ENCODE results near the gene ST3GAL2.
"Not testable (repeated sequence)": the region's sequence is repeated elsewhere in the genome, so short reads cannot be mapped to it uniquely, and the experiment has no call there.

The ST3GAL2 gene

DNA sequence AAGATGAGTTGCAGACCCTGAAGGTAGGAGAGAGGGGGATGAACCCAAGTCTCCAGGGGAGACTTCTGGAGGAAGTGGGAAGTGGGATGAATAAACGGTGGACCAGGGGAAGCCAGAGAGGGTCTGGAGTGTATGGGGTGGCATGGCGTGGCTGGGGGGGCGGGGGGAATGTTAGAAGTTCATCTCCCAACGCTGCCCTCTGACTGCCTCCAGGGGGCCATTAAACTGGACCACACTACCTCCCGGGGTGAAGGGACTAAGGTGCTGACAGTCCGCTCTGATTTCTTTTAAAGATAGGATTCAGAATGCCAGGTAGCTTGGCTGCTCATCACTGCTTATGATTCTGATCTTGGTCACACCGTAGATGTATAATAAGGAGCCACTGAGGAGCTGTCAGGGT lies 21.2 kb downstream of the ST3GAL2 start:
- DNase-seq (ENCODE audit: low read depth in 2 of 2): no peak

DNA sequence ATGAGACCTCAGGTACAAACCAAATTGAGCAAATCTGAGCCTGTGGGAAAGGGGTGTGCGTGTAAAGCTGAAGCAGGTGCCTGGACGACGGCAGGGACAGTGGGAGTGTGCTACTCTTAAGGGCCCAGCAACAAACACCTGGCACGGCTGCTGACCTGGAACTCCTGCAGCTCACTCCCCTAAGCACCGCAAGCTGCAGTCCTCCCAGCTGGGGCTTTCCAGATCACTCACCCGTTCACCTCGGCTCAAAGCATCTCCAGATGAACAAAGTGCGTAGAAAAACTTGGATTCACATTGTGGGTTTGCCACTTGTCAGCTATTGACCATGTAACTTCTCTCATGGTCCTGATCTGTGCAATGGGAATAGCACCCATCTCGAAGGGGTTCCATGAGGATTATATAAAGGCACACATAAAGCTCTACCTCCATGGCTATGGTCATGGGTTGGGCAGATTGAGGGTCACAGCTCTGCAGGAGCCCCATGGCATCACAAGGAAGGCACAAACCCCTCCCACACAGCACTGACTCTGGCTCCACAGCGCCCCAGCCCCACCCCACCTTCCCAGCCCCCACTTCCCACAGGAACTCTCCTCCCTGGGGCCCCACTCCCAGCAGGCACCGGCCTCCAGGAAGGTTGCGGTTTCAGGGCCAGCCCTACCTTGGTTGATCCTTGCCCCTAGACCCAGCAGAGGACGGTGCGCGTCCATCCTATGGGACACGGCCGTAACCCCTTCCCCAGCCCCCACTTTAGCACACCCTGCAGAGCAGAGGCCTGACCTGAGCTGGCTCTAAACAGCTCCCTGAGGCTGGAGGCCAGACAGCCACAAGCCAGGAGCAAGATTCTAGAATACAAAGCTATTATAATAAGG lies 21.9 kb downstream of the ST3GAL2 start:
- DNase-seq (ENCODE audit: low read depth in 2 of 2): no peak

DNA sequence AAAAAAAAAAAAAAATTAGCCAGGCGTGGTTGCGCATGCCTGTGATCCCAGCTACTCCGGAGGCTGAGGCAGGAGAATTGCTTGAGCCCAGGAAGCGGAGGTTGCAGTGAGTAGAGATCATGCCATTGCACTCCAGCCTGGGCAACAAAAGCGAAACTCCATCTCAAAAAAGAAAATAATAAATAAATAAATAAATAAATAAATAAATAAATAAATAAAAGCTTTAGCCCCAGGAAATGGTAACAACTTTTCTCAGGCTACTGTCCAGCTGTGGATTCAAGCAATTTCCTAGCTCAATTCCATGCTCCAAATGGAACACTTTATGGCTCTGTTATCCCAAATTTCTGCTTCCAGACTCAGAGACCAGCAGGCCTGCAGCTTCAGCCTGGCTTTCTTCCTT lies 25.3 kb downstream of the ST3GAL2 start:
- not testable (repeated sequence) for DNase-seq (ENCODE audit: low read depth in 2 of 2)

DNA sequence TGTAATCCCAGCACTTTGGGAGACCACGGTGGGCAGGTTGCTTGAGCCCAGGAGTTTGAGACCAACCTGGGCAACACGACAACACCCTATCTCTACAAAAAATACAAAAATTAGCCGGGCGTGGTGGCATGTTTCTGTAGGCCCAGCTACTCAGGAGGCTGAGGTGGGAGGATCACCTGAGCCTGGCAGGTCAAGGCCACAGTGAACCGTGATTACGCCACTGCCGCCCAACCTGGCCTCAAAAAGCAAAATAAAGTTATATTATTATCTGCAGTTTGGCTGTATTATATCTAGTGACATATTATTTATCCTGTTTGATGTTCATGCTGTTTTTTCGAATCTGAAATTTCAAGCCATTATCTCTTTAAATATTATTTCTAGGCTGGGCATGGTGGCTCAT lies 26.5 kb downstream of the ST3GAL2 start:
- DNase-seq (ENCODE audit: low read depth in 2 of 2): no peak

DNA sequence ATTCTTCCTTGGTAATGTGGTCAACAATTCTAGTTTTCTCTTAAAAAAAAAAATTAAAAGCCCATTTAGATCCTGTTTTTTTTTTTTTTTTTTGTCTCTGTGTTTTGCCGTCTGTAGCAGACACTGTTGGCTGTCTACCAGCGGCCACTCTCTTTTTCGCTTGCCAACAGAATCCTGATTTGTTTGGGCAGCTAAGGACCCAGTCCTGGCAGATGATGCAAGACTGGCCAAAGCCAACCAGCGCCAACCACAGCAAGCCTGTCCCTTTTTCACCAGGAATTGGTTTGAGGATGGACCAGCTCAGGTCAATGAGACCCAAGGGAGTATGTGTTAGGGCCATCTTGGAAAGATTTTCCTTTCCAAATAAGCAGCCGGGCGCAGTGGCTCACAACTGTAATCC lies 28.2 kb downstream of the ST3GAL2 start:
- DNase-seq (ENCODE audit: low read depth in 2 of 2): no peak

DNA sequence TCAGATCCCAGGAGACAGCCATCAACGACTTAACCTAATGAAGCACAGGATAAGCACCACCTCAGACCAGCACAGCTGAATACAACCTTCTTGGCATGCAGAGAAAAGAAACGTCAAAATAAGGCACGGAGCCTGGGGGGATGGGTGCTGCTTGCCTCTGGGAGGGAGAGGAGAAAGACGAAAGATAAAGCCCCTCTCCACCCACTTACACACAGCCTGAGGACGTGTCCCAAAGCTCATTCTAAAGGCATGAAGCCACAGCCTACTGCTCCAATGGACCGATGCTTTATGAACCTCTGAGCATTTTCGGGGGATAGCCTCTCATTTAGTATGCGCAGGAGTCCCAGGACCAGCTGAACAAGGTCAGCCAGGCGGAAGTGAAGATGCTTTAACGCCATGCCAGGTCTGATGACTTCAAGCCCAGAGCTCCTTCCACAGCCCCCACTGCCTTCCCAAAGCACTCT lies 31.1 kb downstream of the ST3GAL2 start:
- DNase-seq (ENCODE audit: low read depth in 2 of 2): no peak

DNA sequence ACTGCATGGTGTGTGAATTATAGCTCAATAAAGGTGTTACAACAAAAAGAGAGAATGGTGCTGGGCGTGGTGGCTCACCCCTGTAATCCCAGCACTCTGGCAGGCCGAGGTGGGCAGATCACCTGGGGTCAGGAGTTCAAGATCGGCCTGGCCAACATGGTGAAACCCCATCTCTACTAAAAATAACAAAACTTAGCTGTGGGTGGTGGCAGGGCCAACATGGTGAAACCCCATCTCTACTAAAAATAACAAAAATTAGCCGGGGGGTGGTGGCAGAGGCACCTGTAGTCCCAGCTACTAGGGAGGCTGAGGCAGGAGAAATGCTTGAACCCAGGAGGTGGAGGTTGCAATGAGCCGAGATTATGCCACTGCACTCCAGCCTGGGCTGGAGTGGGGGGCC lies 32.8 kb downstream of the ST3GAL2 start:
- DNase-seq (ENCODE audit: low read depth in 2 of 2): not testable (repeated sequence)

DNA sequence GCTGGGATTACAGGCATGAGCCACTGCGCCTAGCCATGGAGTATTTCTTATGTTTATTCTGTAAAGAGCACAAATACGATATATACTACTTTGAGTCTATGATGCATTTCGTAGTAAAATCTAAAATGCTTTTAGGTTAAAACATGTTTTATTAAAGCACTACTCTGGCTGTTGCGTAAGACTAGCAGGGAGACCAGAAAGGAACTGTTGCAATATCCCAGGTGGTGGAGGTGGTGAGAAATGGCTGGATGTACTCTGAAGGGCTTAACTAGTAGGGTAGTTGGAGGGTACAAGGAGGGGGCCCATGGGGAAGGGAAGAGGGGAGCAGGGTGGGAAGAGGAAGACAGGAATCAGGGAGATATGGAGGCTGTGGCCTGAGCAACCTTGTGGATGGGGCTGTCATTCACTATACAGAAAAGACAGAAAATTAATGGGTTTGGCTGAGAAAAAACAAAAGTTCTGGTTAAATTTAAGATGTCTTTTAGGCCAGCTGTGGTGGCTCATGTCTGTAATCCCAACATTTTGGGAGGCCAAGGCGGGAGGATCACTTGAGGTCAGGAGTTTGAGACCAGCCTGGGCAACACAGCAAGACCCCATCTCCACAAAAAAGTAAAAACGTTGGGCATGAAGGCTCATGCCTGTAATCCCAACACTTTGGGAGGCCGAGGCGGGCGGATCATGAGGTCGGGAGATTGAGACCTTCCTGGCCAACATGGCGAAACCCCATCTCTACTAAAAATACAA lies 35.8 kb downstream of the ST3GAL2 start:
- no peak for DNase-seq (ENCODE audit: low read depth in 2 of 2)

DNA sequence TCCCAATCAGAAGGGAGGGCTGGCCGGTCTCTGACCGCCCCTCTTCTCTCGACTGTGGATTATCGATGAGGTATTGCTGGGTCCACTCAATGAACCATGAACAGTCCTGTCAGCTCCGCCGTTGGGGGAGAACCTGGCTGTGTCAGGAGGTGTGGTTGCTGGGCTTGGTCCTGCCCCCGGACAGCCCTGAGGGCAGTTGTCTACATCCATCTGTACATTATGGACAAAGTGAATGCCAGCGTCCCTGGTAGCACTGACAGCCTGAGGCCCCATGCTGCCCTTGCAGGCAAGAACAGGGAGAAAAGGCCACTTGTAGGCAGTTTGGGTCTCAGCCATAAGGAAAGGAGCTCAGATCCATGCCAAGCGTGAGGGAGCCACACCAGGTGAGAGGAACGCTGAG lies 38.9 kb downstream of the ST3GAL2 start:
- DNase-seq (ENCODE audit: low read depth in 2 of 2): no peak

DNA sequence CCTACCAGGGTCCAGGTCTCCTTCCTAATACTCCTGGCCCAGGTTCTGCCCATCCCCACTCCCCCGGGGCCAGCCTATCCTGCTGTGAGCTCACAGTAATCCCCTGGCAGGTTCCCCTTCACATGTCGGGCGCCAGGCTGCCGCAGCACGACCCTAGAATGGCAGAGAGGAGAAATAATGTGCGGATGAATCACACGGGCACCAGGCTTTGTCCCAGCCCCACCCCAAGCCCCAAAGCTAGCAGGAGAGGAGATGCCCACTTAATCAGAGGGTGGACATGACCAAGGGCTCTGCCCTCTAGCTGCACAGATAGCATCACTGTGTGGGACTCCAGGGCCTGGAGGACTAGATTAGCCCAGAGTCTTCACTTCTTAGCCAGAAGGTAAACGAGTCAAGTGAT lies 39.5 kb downstream of the ST3GAL2 start:
- DNase-seq (ENCODE audit: low read depth in 2 of 2): no peak

DNA sequence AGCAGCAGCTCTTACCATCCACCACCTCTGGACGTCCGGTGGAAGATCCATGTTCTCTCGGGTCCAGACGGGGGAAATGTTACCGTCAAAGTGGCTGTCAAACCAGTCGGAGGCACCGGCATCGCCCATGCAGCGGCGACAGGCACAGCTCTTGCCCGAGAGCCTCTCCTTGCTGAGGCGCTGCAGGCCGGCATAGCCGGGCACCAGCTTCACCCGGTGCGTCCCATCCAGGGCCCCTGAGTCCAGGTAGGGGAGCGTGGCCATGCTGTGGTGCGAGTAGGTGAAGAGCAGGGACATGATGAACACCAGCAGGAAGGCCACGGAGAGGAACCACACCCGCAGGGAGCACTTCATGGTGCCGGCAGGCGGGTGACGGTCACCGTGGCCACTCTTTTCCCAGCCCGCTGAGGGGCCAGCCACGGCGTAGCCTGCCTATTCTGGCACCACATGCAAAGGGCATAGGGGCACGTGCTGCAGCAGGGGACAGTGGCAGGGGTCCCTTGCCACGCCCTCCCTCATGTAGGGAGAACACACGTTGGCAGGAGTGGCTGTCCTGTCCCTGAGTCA lies 40.6 kb downstream of the ST3GAL2 start:
- no peak for DNase-seq (ENCODE audit: low read depth in 2 of 2)

DNA sequence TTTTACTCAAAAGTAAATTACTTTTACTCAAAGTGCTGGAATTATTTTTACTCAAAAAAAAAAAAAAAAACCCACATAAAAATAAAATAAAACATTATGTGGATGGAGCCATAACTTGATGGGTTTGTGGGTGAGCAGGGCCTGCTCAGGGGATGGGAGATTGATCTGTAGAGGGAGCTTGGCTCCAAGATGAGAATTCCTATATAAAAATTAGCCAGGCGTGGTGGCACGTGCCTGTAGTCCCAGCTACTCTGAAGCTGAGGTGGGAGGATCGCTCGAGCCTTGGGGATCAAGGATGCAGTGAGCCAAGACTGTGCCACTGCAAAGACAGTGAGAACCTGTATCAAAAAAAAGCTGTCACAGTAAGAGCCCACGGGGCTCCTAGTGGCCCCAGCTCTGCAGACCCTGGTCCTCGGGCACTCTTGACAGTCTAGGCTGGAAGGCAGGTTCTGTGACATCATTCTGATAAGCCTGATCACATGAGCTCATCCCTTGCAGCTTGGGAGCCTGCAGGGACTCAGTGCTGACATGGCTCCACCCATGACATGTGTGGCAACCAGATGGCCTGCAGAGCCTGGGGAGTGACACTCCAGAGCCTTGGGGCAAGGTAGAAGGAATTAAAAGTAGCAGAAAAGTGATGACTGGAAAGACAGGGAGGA lies 42.5 kb downstream of the ST3GAL2 start:
- DNase-seq (ENCODE audit: low read depth in 2 of 2): no peak

DNA sequence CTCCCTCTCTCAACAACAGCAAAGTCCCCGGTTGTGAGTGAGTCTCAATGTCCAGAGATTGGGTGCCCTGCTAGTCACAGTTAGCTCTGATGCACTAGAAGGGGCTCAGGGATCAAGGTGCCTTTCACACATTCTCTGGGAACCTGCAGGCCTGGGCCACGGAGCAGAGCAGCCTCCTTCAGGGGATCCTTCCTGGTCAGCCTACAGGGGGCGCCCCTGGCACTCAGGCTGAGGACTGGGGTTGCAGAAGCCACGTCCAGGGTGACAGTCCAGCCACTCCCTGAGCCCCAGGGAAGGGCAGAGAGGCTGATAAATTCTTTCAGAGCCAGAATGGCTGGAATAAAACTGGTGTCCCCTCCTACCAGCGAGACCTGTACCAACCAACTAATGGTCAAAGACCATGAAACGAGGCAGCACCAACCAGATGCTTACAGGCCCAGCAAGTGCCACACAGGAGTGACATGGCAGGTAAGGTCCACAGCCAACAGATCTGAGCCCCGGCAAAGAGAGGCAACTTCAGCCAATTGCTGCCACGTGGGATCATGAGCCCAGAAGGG lies 43.5 kb downstream of the ST3GAL2 start:
- peak; percentile 21 to 43 for DNase-seq (ENCODE audit: low read depth in 2 of 2)

DNA sequence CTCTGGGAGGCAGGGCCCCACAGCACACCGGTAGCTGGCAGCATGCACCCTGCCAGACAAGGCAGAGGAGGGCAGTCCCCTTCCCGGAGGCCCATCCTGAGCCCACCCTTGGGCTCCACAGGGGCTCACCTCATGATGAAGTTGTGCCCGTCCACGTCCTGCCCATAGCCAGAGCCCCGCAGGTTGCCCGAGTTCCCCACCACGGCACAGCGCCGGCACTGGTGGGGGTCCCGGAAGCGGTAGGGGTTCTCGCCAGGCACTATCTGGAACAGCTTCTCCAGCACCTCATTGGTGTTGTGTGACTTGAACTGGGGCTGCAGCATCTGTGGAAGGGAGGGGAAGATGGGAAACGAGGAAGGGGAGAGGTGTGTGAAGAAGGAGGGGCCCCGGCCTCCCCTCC lies 44.0 kb downstream of the ST3GAL2 start:
- DNase-seq (ENCODE audit: low read depth in 2 of 2): no peak

DNA sequence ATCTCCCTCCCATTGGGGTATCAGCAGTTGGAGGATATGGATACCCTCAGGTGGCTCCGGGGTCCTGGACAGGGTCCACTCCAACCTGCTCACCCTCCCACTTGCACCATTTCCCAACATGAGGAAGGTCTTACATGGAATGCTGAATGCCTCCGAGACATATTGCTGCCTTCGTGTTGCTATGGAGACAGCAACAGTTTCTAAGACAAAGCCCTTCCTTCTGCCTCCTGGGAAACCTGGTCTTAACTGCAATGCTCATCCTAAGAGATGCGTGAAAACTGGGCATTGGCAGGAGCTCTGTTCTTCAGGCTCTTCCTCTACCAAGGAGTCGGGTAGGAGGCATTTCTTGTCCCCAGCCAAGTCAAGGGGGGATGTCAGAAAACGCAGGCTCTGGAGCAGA lies 45.2 kb downstream of the ST3GAL2 start:
- DNase-seq (ENCODE audit: low read depth in 2 of 2): no peak

DNA sequence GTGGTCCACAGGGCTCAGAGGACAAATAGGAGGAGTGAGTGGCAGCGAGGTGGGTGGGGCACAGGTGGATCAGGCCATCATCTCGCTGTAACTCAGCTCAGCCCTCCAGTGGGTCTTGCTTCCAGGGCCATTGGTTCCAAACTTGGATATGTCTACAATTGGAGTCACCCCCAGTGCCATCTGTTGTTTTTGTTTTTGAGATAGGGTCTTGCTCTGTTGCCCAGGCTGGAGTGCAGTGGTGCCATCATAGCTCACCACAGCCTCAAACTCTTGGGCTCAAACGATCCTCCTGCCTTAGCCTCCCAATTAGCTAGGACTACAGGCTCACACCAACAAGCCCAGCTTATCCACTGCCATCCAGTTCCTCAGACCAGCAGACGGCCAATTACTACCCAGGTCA lies 46.3 kb downstream of the ST3GAL2 start:
- no peak for DNase-seq (ENCODE audit: low read depth in 2 of 2)

DNA sequence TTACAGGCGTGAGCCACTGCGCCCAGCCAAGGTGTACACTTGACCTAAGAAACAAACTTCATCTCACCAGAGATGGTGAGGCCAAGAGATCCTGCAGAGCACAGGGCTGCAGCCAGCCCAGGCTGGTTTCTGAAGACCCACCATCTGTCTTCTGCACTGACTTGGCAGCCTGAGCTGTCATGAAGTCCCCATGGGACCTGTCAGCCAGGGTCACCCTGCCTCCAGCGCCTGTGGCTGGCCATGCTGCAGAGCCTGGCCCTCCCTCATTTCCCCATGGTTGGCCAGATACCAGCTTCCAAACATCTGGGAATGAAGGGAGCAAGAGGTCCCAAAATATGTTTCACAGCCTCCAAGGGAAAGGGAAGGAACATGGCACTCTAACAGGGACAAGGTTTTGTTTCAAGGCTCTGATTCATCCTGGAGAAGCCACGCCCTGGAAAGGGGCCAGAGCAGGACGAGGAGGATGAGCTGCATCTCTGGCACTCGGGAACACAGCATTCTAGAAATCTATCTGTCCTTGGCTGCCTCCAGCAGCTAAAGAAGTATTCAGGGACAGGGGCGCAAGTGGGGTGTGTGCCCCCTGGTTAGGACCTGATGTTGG lies 46.9 kb downstream of the ST3GAL2 start:
- DNase-seq (ENCODE audit: low read depth in 2 of 2): no peak

DNA sequence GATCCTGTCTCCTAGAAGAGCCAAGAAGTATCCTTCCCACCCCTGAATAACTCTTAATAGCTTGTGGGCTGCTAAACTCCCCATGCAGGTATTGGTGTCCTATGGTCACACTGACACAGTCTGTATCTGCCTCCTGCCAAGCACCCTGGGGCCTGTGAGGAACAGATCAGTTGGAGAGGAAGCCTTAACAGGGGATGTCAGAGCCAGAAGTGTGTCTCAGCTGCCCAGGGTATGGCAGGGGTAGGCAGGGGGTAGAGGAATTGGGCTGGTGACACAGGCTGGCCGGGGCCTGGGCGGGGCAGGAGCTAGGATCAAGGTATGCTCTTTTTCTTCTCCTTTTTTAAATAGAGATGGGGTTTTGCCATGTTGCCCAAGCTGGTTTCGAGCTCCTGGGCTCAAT lies 47.5 kb downstream of the ST3GAL2 start:
- DNase-seq (ENCODE audit: low read depth in 2 of 2): no peak

DNA sequence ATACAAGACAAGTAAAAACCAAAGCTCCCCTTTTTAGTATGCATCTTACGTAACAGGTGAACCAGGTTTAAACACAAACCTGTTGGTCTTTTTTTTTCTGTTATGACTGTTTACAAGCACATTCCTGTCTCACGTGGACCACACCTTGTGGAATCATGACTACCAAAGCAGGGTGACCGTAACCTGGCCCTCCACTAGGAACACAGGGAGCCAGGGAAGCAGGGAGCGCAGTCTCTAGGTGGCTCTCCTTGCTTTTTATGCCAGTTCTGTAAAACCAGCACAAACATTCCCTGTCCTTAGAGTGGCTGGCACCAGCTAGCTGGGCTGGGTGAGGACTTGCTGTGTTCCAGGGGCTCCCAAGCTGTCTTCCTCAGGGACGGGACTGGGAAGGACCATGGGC lies 48.1 kb downstream of the ST3GAL2 start:
- no peak for DNase-seq (ENCODE audit: low read depth in 2 of 2)

DNA sequence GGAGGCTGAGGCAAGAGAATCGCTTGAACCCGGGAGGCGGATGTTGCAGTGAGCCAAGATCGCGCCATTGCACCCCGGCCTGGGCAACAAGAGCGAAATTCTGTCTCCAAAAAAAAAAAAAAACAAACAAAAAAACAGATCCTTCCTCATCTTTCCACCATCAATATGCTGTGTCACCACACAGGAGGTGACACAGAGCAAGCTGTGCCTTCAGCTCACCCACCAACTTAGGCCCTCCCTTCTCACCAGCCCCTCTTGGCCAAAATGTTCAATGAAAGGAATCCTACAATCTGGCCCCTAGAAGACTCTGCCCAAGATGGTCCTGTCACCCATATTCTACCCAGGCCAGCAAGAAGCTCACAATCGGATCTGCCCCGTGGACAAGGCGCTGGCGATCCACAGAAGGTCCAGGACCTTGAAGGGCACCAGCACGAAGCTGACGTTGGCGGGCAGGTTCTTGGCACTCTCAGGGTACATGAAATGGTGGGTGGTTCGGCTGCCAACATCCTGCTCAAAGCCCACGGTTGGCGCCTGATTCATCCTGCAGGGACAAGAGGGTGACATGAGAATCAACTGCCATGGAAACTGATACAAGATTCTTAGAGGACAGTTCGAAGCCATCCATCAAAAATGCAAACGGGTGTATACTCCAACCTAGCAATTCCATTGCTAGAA lies 50.8 kb downstream of the ST3GAL2 start:
- no peak for DNase-seq (ENCODE audit: low read depth in 2 of 2)
